GM19397 (cell line): ENCODE data around the gene LRRC72.
A peak's percentile ranks its signal among the peaks of the same experiment; 100 is the strongest.

ENCODE experiments used
- ATAC-seq: cut with Tn5 transposase; IDR thresholded peaks from one replicate; pipeline ENCODE4 v1.9.1; 2021; ENCODE audit warnings: mild to moderate bottlenecking, moderate library complexity; ENCODE audit not compliant: unreplicated experiment

Gene LRRC72

GRCh38 chr7:16616122-16616521 lies 89.5 kb downstream of the LRRC72 start:
- ATAC-seq = no peak

- no peak for ATAC-seq
Measured at GRCh38 chr7:16616542-16616941, 89.9 kb downstream of the LRRC72 start.

GRCh38 chr7:16619979-16620408 lies 93.4 kb downstream of the LRRC72 start:
- ATAC-seq = peak; percentile 89

- ATAC-seq = no peak
Measured at GRCh38 chr7:16626388-16626787, 99.8 kb downstream of the LRRC72 start.

- no peak for ATAC-seq
Measured at GRCh38 chr7:16627236-16627635, 100.6 kb downstream of the LRRC72 start.

- ATAC-seq = no peak
Measured at GRCh38 chr7:16630654-16631053, 104.0 kb downstream of the LRRC72 start.
